B cell (primary cell): Measurements from ENCODE around the gene CABLES2. TPM values are rescaled to one million over a fixed set of nuclear protein-coding genes. Genes with fewer than 3 reads are reported as not detected.

Experiments used
- ATAC-seq: fragments of 200-7000 bp; cut with Tn5 transposase; one replicate; pipeline ENCODE4 v1.10.0; 2021; ENCODE audit warnings: low read depth, mild to moderate bottlenecking, moderate number of reproducible peaks, moderate library complexity
- CTCF ChIA-PET: fragments of 350-600 bp; sonication (Branson Sonifier 250); formaldehyde crosslinking; loops from one replicate; lab custom pipeline; 2021; ENCODE audit warnings: antibody characterized with exemption, inconsistent platforms; lab: Charles Lee
- POLR2A ChIA-PET: fragments of 350-600 bp; sonication (Branson Sonifier 250); formaldehyde crosslinking; loops from one replicate; lab custom pipeline; 2021; ENCODE audit warnings: antibody characterized with exemption; lab: Charles Lee
- DNase-seq: peaks from one replicate; pipeline ENCODE4 v3.0.0; 2013
- H2AFZ ChIP-seq: 2 replicates; pipeline ENCODE4 v1.6.1; 2012; ENCODE audit warnings: mild to moderate bottlenecking, low read depth, low read length; ENCODE audit not compliant: insufficient read depth, poor library complexity, severe bottlenecking
- H3K27ac ChIP-seq, 2 donors: 1 replicate in 1 of 2; 2 replicates in 1 of 2; pipeline ENCODE4 v1.5.1; 2012 to 2013; ENCODE audit warnings: low read length in 2 of 2, mild to moderate bottlenecking in 2 of 2, moderate library complexity in 1 of 2
- H3K27me3 ChIP-seq, 4 experiments: fragments of 200-600 bp in 1 of 4; sonication (generic) in 1 of 4; replicated peaks in 1 of 4; 1 replicate in 2 of 4; 2 replicates in 2 of 4; pipeline versions ENCODE4 v1.6.1 to v1.7.0; 2013 to 2016; ENCODE audit warnings: low read length in 3 of 4, mild to moderate bottlenecking in 2 of 4, mixed read lengths in 1 of 4, moderate library complexity in 1 of 4; ENCODE audit not compliant: insufficient read depth in 4 of 4, control insufficient read depth in 3 of 4; ENCODE audit errors: control extremely low read depth in 1 of 4
- H3K36me3 ChIP-seq, 2 experiments: replicated peaks in 1 of 2; 1 replicate in 1 of 2; 2 replicates in 1 of 2; pipeline versions ENCODE4 v1.6.1 to v1.7.1; 2013; ENCODE audit warnings: low read length in 1 of 2; ENCODE audit not compliant: insufficient read depth in 2 of 2, control insufficient read depth in 1 of 2; ENCODE audit errors: control extremely low read depth in 1 of 2, extremely low read depth in 1 of 2
- H3K4me1 ChIP-seq, 2 donors: fragments of 200-600 bp in 1 of 2; sonication (generic) in 1 of 2; 1 replicate in 1 of 2; 2 replicates in 1 of 2; pipeline versions ENCODE4 v1.5.1 to v1.6.1; 2013 to 2017; ENCODE audit warnings: low read length in 2 of 2; ENCODE audit not compliant: control insufficient read depth in 2 of 2, insufficient read depth in 2 of 2
- H3K4me2 ChIP-seq: replicated peaks from 2 replicates; pipeline ENCODE3; 2012; ENCODE audit warnings: mild to moderate bottlenecking, low read depth, low read length; ENCODE audit not compliant: poor library complexity, severe bottlenecking
- H3K4me3 ChIP-seq, 5 experiments: fragments of 200-600 bp in 1 of 5; sonication (generic) in 1 of 5; 1 replicate in 3 of 5; 2 replicates in 2 of 5; pipeline versions ENCODE4 v1.5.1 to v1.7.0; 2011 to 2016; ENCODE audit warnings: low read length in 4 of 5, mild to moderate bottlenecking in 4 of 5, low read depth in 2 of 5, control low read depth in 1 of 5, moderate library complexity in 1 of 5; ENCODE audit not compliant: insufficient read depth in 1 of 5; ENCODE audit errors: control extremely low read depth in 1 of 5, extremely low read depth in 1 of 5
- H3K79me2 ChIP-seq: fragments of 200-600 bp; sonication (generic); one replicate; pipeline ENCODE4 v1.6.0; 2016; ENCODE audit warnings: low read length; ENCODE audit not compliant: control insufficient read depth, insufficient read depth
- H3K9ac ChIP-seq: fragments of 200-600 bp; sonication (generic); 2 replicates; pipeline ENCODE4 v1.6.1; 2017; ENCODE audit warnings: mild to moderate bottlenecking, low read length, moderate library complexity
- H3K9me3 ChIP-seq, 3 donors: one replicate each; pipeline versions ENCODE4 v1.6.1 to v1.7.1; 2013; ENCODE audit warnings: low read length in 2 of 3; ENCODE audit not compliant: control insufficient read depth in 2 of 3, insufficient read depth in 1 of 3; ENCODE audit errors: control extremely low read depth in 1 of 3
- H4K20me1 ChIP-seq: 2 replicates; pipeline ENCODE4 v1.6.0; 2012; ENCODE audit warnings: mild to moderate bottlenecking, low read length; ENCODE audit not compliant: insufficient read depth, control insufficient read depth, poor library complexity, severe bottlenecking
- H3K27ac Mint-ChIP-seq: one replicate; pipeline ENCODE4 v1.8.0; 2021; ENCODE audit warnings: mixed read lengths
- H3K27me3 Mint-ChIP-seq: one replicate; pipeline ENCODE4 v1.8.0; 2021; ENCODE audit warnings: mixed read lengths
- H3K4me1 Mint-ChIP-seq: one replicate; pipeline ENCODE4 v1.8.0; 2021; ENCODE audit warnings: mixed read lengths
- H3K4me3 Mint-ChIP-seq: one replicate; pipeline ENCODE4 v1.8.0; 2021; ENCODE audit warnings: mixed read lengths
- H3K9me3 Mint-ChIP-seq: one replicate; pipeline ENCODE4 v1.8.0; 2022; ENCODE audit warnings: mixed read lengths; ENCODE audit not compliant: insufficient read depth
- EZH2 ChIP-seq: IDR thresholded peaks from 2 replicates; pipeline ENCODE4 v1.6.1; 2012; ENCODE audit warnings: borderline replicate concordance, low read depth, mild to moderate bottlenecking, moderate library complexity, low read length; ENCODE audit not compliant: insufficient read depth, poor library complexity, severe bottlenecking
- WGBS: methylation state at CpG from one replicate; pipeline ENCODE4 v1.1.5; 2013; ENCODE audit warnings: missing lambda C conversion rate; ENCODE audit not compliant: insufficient coverage; 5-methylcytosine and 5-hydroxymethylcytosine counted together
- intact Hi-C: fragments of 100-400 bp; cut with micrococcal nuclease; formaldehyde crosslinking; loops from one replicate; pipeline ENCODE4 v1.10.0; 2022
- polyA plus RNA-seq: library from polyadenylated mRNA; depleted of rRNA; stranded (reverse); fragments of >200 nt; gene quantifications from 2 replicates; pipeline ENCODE4 v1.2.3, GENCODE V29; 2012
- total RNA-seq, 2 donors: library from RNA; stranded (reverse); fragments of 120-200 nt in 1 of 2; gene quantifications; 1 replicate in 1 of 2; 2 replicates in 1 of 2; pipeline versions ENCODE4 v1.2.3 to v1.2.4, GENCODE V29; 2013 to 2022
- TF ChIP-seq, protein P1 (sequence below): fragments of 200-600 bp; IDR thresholded peaks from one replicate; pipeline ENCODE4 v1.8.0; 2022; ENCODE audit warnings: antibody characterized with exemption, mild to moderate bottlenecking

CABLES2 gene
- total and polyA plus RNA-seq, 2 donors (not counting 1 experiment from before 2014, with no cell fraction given), result 4.8 to 8.2 TPM

DNA sequence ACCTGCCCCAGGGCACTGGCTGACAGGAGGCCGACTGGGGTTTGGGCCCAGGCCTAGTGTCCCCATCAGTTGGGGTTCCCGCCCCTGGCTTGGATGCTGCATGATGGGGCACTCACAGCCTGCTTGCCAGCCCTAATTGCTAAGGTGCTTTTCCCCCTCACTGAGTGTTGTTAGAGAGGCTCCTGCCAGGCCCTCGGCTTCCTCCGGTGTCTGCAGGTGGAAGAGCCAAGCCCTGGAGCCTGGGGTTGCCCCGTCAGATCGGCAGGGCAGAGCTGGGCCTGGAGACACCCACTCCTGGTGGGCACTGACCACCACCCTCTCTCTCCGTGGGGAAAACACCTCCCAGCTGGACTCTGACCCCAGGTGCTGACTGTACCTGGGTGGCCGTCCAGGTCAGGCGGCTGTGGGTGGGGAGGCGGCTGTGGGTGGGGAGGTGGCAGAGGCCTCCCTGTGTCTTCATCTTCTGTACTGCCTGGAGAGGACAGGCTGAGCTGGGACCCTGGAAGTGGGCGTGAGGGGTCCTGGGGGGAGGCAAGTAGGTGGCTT lies 6.0 kb upstream of the CABLES2 start:
- H3K4me1 Mint-ChIP-seq, result peaks cover 12% of the 10 kb centered on the region
- DNase-seq (no peak), ATAC-seq (no peak)
- CTCF ChIA-PET, result no interaction called here
- POLR2A ChIA-PET, result no interaction called here
- Histone ChIP-seq H3K9ac (no peak overlapping the region), H3K9me3 (no peaks in the 10 kb centered on the region), H3K4me1 (peaks cover 11 to 16% of the 10 kb centered on the region in 2 donors), H3K27me3 (peaks cover 0 to 8% (median 0%) of the 10 kb centered on the region in 4 experiments), H3K4me3 (no peak overlapping the region), H3K79me2 (no peaks in the 10 kb centered on the region), H3K36me3 (no peaks in the 10 kb centered on the region), H2AFZ (no peak overlapping the region), H4K20me1 (no peaks in the 10 kb centered on the region), H3K27ac (no peak overlapping the region), H3K4me2 (no peak overlapping the region)
- no peak overlapping the region for H3K4me3 Mint-ChIP-seq
- intact Hi-C loops, result no loop called here
- no peak overlapping the region for H3K27ac Mint-ChIP-seq
- no peaks in the 10 kb centered on the region for H3K27me3 Mint-ChIP-seq
- no peaks in the 10 kb centered on the region for H3K9me3 Mint-ChIP-seq
- TF ChIP-seq EZH2, result no peak
- TF ChIP-seq, protein P1, sequence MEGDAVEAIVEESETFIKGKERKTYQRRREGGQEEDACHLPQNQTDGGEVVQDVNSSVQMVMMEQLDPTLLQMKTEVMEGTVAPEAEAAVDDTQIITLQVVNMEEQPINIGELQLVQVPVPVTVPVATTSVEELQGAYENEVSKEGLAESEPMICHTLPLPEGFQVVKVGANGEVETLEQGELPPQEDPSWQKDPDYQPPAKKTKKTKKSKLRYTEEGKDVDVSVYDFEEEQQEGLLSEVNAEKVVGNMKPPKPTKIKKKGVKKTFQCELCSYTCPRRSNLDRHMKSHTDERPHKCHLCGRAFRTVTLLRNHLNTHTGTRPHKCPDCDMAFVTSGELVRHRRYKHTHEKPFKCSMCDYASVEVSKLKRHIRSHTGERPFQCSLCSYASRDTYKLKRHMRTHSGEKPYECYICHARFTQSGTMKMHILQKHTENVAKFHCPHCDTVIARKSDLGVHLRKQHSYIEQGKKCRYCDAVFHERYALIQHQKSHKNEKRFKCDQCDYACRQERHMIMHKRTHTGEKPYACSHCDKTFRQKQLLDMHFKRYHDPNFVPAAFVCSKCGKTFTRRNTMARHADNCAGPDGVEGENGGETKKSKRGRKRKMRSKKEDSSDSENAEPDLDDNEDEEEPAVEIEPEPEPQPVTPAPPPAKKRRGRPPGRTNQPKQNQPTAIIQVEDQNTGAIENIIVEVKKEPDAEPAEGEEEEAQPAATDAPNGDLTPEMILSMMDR, result no peak
- WGBS, result 95% methylated on average over 8 of the region's 11 CpGs

DNA sequence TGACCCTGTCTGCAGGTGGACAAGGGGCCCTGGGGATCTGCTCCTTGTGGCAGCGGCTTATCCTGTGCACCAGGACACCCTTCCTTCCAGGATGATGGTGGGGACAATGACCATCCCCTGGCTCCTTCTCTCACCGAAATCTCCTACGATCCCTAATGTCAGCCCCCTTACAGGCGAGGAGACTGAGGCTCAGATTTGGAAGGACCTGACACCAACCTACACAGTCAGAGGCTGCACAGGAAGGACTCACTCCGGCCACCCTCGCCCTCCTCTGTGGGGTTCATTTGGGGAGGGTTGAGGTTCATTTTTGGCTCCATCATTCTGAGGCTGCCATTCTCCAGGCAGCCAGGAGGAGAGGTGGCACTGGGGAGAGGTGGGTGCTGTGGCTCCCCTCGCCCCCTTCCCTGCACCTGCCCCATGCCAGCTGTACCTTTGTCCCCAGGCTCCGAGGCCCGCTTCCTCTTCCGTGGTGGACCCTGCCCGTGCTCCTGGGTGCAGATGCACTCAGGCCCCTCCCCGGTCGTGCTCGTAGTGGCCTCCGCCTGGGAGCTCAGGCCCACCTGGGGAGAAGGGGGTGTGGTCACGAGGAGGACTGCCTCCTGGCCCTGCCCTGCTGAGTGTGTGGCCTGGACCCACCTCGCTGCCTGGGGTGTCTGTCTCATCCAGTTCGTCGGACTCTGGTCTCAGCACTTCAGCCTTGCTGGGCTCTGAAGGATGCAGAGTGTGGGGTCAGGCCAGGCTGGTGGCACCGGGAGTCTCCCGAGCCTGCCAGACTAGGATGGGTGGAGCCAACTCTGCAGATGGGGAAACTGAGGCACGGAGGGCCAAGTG lies 5.3 kb upstream of the CABLES2 start:
- H3K4me1 Mint-ChIP-seq, result peaks cover 12% of the 10 kb centered on the region
- POLR2A ChIA-PET, result no interaction called here
- WGBS, result 79% methylated on average over 19 of the region's 22 CpGs

More for the DNA sequence above, 5.3 kb upstream of the CABLES2 start:
- Histone ChIP-seq H3K27ac (no peak overlapping the region), H3K4me2 (no peak overlapping the region), H3K79me2 (no peaks in the 10 kb centered on the region), H2AFZ (no peak overlapping the region), H3K9ac (no peak overlapping the region), H3K4me1 (peaks cover 16 to 22% of the 10 kb centered on the region in 2 donors), H3K9me3 (no peaks in the 10 kb centered on the region), H3K36me3 (no peaks in the 10 kb centered on the region), H3K4me3 (no peak overlapping the region), H3K27me3 (peaks cover 0 to 8% (median 0%) of the 10 kb centered on the region in 4 experiments), H4K20me1 (no peaks in the 10 kb centered on the region)
- ATAC-seq, result no peak
- Mint-ChIP-seq H3K9me3 (no peaks in the 10 kb centered on the region), H3K27me3 (no peaks in the 10 kb centered on the region), H3K27ac (no peak overlapping the region), H3K4me3 (no peak overlapping the region)
- intact Hi-C loops, result no loop called here
- CTCF ChIA-PET, result no interaction called here
- DNase-seq, result no peak
- TF ChIP-seq, protein P1, result no peak
- no peak for TF ChIP-seq EZH2
